ENCODE data around the gene M1AP.

M1AP gene

DNA sequence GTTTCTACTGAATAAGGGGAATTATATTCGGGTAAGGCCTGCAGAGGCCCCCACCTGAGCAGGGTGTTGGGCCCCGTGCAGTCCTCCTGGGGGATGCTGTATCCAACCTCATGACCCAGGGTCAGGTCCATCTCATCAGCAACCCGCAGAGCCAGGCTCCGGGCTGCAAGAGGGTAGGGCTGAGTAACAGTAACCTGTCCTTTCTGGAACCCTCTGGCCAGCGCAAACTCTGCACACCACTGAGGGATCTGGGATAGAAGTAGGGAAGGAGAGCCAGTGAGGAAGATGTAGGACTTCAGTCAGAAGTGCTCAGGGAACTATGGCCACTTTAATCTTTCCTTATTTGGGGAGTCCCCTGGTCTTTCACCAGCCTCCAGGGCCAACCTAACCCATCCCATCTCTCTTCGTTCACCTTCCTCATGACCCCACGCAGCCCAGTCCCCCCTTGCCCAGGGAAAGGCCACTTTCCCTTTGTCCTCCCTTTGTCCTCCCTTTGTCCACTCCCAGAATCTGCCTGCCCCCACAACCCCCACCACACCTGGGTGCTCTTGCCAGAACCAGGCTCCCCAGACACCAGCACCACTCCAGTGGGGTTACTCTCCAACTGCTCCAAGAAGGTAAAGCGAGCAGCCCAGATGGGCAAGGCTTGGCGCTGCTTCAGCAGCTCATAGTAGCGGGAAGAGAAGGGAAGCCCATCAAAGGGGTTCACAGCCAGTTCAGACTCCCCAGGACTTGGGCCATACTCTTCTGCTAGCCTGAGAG lies 123.0 kb downstream of the M1AP start:
- DNase-seq (ENCODE audit: low read depth): no peak

DNA sequence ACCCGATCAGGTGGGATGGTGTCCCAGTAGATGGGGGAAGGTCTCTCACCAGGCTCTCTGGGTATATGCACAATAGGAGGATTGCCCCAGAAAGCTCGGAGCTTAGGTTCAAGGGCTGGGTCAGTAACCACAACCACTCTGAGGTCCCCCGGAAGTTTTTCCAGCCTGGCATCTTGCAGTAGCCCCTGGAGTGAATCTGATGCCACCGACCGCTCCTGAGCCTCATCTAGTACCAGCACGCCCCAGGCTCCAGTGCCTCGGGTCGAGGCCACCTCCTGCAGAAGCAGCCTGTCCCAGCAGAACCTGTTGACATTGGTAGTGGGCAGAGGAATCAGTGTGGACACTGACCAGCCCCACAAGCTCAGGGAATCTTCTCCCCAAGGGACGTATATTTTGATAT lies 124.1 kb downstream of the M1AP start:
- DNase-seq (ENCODE audit: low read depth): no peak

DNA sequence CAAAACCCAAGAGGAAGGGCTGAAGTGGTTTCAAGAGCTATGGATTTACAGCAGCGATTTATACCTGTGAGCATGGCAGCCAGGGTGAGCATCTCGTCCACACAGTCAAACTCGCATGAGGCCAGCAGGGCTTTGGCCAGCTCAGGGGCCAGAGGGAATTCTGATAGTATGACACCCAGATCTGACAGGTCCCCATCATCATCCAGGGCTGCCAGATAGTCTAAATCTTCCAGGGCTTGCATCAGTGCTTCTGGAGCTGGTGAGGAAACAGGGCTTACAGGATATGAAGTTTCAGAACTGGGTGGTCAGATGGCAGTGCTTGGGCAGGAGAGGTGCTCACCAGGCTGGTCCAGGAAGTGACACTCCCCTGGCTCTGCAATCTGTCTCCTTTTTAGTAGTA lies 125.6 kb downstream of the M1AP start:
- DNase-seq (ENCODE audit: low read depth): no peak

DNA sequence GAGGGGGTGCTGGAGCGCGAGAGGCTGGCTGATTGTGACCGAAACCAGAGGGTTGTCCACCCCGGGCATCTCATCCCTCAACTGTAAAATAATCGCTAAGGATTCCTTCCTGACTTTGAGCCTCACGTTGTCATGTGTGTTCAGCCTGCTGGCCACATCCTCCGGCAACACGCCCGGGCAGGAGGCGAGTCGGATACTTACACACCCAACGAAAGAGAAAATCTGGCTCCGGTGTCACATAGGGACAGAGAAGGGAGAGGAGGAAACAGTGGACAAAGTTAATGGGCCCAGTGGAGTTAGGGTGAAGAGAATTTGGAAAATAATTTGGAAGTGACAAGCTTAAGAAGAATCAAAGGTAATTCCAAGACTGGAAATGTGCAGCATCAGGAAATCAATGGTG lies 131.5 kb downstream of the M1AP start:
- DNase-seq (ENCODE audit: low read depth): no peak

DNA sequence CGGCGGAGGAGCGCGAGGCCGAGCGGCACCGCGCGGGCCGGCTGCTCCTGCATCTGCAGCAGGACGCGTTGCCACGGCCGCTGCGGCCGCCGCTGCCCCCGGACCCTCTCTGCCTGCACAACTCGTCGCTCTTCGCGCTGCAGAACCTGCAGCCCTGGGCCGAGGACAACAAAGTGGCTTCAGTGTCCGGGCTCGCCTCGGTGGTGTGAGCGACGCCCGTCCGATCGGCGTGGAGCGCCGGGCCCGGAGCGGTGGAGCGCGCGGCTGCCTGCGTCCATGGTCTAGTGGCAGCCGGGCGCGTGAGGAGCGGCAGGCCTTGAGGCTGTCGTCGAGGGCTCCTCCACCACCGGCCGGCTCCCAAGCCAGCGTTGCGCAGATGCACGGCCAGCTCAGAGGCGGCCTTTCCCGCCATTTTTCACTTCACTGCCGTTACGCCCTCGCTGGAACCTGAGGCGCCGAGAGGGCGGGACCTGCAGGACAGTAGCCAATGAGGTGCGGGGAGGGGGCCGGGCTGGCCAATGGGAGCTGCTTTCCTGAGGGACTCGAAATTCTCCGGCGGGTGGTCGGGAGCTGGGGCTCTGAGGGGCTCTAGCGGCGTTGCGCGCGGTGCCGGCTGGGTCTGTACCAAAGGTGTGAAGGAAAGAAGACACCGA lies 132.0 kb downstream of the M1AP start:
- peak; percentile 58 for DNase-seq (ENCODE audit: low read depth)

DNA sequence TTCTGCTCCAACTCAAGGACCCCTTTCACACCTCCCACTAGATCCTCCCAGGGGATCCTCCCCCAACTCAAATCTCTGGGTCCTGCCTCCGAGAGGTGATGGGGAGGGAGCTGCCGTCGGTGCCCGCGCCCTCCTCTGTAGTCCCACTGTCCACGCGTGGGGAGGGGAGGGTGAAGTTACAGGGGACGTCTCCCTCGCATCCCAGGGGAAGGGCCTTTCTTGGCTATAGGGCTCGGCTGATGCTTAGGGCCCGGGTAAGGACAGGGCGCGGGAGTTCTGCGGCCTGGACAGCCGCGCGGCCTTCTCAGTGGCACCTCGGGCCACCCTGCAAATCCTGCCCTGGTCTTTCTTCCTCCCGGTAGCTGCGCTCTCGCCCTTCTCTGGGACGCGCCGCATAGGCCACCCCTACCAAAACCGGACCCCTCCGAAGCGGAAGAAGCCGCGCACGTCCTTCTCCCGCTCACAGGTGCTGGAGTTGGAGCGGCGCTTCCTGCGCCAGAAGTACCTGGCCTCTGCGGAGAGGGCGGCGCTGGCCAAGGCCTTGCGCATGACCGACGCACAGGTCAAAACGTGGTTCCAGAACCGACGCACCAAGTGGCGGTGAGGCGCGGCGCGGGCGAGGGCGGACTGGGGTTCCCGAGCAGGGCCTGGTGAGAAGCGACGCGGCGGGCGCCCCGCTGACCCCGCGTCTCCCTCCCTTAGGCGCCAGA lies 132.7 kb downstream of the M1AP start:
- no peak for DNase-seq (ENCODE audit: low read depth)

DNA sequence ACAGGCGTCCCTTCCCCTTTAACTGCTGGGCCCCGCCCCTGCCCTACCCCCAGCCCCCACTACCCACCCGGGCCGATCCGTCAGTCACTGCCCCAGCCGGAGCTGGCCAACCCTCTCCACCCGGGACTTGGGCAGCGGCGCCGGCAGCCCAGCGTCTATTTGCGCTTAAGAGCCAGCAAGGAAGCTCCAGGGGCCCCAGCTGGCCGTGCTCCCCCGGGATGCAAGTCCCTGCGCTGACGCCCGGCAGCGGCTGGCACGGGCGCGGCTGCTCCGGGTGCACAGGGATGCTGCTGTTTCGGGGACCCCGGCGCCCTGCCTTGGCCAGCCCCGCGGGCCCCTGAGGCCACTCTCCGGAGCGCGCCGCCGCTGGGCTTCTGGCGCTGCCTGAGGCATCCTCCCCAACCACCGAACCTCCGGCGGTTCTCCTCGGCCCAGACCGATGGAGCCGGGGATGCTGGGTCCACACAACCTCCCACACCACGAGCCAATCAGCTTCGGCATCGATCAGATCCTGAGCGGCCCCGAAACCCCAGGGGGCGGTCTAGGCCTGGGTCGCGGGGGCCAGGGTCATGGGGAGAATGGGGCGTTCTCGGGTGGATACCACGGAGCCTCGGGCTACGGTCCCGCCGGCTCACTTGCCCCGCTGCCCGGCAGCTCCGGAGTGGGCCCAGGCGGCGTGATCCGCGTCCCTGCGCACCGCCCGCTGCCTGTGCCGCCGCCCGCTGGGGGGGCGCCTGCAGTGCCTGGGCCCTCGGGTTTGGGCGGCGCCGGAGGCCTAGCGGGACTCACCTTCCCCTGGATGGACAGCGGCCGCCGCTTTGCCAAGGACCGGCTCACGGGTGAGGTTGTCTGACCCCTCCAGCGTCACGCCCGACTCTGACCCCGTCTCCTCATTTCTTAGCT lies 133.5 kb downstream of the M1AP start, which contains the start of gene TLX2:
TLX2 (plus strand) TSS at position 83 of the 903 bp plus-strand sequence; CDS start at position 440, 357 bp downstream.
- DNase-seq (ENCODE audit: low read depth): no peak

DNA sequence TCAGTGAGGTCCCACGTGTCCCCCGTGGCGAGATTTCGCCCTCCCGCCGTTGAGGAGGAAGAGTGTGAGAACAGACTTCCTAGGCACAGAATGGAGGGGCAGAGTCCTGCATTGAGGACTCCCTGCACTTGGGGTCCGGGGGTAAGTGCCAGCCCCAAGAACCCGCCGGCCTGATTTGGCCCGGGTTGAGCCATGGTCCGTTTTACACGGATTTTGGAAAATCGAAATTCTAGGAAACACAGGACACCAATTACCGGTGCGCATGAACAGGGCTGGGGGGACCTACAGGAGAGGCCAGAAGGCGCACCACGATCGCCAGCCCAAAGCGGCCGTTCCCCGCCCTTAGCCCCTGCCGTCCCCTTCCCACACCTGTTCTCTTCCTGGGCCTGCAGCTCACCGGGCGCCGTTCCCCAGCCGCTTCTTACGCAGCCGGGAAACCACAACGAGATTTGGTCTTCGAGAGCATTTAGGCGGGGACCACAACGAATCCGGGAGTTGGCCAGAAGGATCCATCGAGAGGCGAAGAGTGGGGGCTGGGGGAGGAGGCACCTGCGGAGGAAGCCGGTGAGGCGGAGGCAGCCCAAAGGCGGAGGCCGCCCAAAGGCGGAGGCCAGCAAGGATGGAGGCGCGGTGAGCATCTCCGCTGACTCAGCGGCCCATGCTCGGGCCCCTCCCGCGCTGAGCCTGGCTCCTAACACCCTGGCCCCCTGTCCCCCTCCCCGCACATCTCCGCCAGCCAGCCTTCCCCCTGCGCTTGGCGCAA lies 134.3 kb downstream of the M1AP start:
- no peak for DNase-seq (ENCODE audit: low read depth)

DNA sequence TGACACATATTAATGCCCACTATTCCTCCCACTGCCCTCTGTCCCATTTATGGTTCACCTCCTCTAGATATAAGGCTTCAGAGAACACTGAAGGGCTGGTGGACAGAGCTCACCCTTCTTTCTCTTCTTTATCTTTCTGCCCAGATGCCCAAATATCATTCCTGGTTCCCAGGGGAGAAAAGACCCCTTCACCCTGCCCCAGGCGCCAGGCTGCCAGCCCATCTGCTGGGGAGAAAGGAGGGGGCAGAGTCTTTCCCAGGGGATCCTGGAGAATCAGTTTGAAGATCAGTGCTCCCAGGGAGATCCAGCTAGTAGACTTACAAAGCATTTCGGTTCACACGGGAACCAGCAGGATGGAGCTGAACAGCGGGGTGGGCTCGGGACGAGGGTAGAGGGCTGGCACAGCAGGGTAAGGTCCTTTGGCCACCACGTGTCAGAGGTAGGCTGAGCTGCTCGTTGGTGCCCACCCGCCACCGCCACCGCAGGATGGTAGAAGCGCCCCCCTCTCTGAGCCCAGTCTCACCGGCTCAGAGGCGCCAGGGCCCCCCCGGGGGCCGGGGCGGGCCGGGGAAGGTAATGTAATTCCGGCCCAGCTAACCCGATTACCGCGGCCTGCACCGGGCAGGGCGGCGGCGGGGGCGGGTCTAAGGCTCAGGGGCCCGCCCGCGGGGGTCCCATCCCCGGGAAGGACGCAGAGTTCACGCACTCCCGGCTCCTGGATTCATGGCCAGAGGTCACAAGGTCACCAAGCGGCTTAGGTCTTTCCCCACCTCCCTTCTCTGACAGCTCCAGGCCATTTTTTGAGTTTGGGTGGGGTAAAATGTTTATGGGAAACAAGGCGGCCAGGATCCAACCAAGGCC lies 135.2 kb downstream of the M1AP start:
- no peak for DNase-seq (ENCODE audit: low read depth)

DNA sequence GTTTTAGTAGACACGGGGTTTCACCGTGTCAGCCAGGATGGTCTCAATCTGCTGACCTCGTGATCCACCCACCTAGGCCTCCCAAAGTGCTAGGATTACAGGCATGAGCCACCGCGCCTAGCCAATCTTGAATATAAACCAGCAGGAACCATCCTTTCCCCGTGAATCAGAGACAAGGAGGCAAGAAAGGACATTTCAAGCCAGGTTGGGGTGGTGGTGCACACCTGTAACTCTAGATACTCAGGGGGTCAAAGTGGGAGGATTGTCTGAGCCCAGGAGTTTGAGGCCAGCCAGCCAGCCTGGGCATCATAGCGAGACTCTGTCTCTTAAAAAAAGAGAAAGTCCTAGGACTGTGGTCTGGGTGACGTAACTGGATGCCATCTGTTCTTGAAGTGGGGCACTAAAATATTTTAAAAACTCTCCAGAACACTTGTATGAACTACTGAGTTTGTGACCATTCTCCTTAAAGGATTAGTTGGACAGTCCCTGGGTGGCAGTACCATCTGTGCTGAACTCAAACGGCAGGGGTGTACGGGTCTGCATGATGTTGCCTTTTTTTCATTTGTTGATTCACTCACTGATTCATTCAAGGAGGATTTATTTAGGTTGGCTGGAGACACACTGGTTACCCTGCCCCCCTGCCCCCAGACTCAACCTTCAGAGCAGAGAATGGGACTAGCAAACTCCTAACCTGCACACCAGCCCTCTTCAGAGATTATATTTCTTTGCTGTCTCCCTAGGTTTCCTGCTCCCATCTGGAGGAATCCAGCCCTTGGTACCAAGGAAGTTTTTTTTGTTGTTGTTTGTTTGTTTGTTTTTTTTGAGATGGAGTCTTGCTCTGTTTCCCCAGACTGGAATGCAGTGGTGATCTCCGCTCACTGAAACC lies 136.8 kb downstream of the M1AP start:
- DNase-seq (ENCODE audit: low read depth): no peak

DNA sequence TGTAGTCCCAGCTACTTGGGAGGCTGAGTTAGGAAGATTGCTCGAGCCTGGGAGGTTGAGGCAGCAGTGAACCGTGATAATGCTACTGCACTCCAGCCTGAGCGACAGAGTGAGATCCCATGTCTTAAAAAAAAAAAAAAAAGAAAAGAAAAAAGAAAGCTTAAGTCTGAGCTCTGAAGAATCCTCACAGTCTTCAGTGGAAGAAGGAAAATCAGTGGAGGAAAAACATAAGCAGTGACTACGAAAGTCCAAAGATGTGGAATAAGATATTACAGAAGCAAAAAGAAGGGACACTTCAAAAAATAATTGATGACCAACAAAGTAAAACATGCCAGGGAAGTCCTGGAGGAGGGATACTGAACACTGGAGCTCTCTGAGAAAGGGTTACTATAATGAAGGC lies 137.9 kb downstream of the M1AP start:
- DNase-seq (ENCODE audit: low read depth): no peak

DNA sequence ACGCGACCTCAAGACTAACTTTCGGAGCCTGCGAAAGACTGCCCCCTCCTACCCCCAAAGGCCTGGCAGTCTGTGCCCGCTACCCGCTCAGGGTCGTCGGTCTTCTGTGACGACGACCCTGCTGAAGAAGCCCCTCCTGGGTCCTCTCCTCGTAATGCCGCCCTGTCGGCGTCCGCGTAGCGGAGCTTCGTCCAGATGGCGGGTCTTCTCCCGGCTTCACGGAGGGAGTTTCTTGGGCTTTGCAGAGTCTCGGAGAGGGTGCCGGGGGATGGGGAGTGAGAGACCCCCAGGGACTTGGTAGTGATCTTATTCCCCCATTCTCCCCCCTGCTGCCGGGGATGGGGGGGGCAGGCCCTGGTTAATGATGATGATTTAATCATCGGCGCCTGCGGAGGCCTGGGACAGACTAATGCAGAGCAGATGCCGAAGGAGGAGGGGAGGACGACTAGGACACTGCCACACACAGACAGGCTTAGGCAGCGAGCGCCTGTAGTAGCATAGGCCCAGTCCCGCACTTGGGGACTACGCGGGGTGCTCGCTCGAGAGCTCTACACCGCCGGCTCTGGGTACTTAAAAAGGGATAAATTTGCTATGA lies 140.1 kb downstream of the M1AP start:
- no peak for DNase-seq (ENCODE audit: low read depth)
